Stimulated activated CD4-positive, alpha-beta T cell treated with anti-CD3 and anti-CD28 coated beads, Interleukin-4, amount 100 ng/mL, for 4 hours (primary cell): ENCODE data around the gene AADAC.
"Not testable (repeated sequence)": the region's sequence is repeated elsewhere in the genome, so short reads cannot be mapped to it uniquely, and the experiment has no call there.

ENCODE experiments used
- DNase-seq, 2 experiments: peaks; one replicate each; pipeline ENCODE4 v3.0.0-alpha.2; 2020

Gene AADAC, protein sequence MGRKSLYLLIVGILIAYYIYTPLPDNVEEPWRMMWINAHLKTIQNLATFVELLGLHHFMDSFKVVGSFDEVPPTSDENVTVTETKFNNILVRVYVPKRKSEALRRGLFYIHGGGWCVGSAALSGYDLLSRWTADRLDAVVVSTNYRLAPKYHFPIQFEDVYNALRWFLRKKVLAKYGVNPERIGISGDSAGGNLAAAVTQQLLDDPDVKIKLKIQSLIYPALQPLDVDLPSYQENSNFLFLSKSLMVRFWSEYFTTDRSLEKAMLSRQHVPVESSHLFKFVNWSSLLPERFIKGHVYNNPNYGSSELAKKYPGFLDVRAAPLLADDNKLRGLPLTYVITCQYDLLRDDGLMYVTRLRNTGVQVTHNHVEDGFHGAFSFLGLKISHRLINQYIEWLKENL

DNA sequence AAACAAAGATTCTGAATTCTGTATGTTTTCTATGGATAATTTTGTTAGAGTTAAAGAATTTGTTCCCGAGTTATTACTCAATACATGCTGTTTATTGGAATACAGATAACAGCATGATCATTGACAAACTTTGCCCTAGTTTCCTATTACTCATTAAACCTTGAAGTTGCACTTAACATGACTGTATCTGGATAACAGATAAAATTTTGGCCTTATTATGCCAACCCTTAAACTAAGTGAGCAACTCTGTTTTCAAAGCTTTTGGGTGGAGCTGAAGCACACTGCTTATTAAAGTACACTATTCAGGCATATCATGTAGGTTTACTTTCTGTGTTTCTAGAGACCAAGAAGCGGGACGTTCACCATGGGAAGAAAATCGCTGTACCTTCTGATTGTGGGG is at the start of gene AADAC:
Gene AADAC (plus strand): TSS at position 318 of the 400 bp plus-strand sequence. CDS start 47 bp downstream, at position 365.
- DNase-seq = no peak

DNA sequence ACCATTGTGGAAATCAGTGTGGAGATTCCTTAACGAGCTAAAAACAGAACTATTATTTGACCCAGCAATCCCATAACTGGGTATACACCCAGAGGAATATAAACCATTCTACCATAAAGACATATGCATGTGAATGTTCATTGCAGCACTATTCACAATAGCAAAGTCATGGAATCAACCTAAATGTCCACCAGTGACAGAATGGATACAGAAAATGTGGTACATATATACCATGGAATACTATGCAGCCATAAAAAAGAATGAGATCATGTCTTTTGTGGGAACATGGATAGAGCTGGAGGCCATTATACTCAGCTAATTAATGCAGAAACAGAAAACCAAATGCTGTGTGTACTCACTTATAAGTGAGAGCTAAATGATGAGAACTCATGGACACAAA is 49.2 kb upstream of the AADAC start:
- DNase-seq = not testable (repeated sequence)

DNA sequence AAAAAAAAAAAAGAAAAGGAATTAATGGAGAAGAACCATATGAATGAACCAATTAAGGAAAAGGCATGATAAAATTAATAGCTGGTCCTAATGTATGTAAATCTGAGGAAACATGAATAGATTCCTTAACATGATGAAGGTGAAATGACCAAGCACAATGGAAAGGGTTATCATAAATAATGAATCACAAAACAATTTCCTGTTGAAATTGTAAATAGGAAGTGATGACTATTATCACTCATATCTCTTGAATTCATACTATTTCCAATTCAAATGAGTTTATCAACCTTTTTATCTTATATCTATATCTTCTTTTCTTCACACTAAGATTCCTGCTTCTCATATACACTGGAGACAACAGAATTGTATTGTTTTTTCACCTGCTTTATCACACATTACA is 48.2 kb upstream of the AADAC start:
- no peak for DNase-seq

DNA sequence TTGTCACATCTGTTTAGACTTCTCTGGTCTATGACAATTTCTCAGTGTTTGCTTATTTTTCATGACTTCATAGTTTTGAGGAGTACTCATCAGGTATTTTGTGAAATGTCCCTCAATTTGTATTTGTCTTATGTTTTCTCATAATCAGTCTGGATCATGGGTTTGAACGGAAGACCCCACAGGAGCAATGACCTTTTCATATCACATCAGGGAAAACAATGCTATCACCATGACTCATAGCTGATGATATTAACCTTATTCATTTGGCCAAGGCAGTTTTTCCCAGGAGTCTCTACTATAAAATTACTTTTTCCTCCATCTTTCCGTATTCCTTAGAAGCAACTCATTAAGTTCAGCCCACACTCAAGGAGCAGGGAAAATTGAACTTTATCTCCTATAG is 47.5 kb upstream of the AADAC start:
- no peak for DNase-seq

DNA sequence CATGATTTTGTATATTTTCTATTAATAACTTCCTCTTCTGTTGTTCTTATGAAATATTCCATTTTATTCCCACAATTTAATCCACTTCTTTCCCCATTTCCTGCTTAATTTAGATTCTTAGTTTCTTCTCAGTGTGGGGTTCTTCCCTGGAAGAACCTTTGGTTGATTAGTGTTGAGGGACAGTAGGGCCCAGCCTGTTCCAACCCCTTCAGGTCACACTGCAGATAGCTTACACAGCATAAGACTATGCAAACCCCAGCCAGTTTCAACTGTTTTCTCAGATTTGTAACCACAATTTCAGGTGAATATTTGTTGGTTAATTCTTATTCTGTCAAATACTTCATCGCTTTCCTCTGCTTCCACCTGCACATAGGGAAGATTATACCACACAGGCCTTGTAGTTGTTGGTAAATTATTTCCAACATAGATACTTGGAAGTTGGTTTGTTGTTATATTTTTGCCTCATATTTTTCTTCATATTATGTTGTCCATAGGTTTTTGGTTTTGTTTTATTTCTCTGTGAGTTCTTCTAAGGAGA is 45.5 kb upstream of the AADAC start:
- DNase-seq = no peak

DNA sequence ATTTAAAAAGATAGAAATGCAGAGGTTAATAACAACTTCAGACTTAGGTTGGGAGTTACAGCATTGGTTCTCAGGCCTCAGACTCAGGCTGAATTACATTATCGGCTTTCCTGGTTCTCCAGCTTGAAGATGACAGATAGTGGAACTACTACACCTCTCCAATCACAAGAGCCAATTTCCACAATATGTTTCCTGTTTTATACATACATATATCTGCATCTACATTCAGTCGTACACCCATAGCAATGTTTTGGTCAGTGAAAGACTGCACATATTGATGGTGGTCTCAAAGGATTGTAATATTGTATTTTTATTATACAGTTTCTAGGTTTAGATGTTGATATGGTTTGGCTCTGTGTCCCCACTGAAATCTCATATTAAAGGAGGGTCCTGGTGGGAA is 44.7 kb upstream of the AADAC start:
- no peak for DNase-seq

DNA sequence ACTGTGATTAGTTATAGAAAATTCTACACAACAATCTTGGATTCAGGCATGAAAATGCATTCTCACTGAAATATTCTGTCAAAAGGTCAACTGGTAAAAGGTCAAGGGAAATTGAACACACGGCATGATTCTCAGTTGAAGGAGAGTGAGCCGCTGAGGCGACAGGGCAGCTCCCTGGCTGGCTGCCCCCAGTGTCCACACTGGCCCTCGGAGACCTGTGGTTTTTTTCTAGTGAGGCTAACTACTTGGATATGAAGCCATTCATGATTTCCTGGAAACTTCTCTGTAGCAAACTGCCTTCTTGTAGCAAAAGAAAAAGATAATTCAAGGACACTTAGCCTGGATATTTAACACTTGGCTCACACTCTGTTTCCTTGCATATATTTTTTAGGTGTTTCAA is 43.0 kb upstream of the AADAC start:
- DNase-seq = no peak

DNA sequence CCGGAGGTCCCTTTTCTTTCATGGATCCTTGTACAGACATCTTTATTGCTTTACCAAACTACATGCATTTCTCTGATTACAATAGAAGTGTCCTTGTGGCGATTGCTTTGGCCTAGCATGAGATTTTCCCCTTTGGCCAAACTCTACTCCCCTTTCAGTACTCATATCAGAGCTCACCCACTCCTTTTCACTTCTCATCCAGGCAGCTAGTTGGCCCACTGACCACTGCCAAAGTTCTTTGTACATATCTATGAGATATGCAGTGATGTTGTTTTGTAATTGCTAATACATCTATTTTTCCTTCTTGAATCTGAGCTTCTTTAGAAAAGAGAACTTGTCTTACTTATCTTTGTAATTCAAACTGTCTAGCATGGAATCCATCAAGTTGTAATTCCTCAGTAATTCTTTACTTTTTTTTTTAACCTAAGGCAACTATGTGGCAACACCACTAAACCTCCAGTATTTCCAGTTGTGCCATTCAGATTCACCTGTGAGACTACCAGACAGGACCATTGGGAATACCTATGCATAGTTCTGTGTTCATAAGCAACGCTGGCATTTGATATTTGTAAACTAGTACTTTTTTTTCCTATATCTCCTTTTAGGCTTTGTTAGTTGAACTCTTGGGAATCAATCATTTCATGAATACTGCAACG is 41.0 kb upstream of the AADAC start:
- DNase-seq = no peak

DNA sequence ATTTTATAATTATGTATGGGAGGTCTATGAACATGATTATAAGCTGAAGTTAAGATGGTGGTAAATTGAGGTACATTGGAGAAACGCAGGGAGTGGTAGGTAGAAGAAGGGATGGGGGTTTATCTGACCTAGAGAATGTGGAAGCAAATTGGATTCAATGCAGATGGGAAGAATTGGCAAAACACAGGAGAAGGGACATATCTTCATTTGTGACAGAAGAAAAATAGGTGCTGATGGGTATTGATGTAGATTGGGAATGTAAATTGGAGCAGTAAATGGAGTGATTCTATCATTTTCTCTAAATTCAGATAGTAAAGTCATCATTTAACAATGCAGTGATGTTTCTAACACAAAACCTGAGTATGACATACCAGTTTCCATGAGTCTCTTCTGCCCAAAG is 39.7 kb upstream of the AADAC start:
- DNase-seq = no peak

DNA sequence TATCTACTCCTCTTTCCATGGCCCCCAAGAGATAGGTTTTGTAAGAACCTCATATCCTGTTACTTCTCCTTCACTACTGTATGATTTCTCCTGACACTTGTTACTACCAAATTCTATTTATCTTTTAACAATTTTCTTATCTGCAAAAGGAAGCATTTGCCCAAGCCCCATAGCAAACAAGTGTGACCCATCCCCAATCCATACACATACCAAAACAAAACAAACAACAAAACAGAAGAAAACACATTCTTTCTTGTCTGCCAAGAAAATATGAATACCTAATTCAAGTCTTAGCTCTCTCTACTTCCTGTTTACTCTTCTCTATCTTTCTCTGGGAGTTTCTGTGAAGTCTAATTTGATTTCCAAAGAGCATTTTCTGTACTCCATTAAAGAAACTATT is 39.0 kb upstream of the AADAC start:
- DNase-seq = no peak

DNA sequence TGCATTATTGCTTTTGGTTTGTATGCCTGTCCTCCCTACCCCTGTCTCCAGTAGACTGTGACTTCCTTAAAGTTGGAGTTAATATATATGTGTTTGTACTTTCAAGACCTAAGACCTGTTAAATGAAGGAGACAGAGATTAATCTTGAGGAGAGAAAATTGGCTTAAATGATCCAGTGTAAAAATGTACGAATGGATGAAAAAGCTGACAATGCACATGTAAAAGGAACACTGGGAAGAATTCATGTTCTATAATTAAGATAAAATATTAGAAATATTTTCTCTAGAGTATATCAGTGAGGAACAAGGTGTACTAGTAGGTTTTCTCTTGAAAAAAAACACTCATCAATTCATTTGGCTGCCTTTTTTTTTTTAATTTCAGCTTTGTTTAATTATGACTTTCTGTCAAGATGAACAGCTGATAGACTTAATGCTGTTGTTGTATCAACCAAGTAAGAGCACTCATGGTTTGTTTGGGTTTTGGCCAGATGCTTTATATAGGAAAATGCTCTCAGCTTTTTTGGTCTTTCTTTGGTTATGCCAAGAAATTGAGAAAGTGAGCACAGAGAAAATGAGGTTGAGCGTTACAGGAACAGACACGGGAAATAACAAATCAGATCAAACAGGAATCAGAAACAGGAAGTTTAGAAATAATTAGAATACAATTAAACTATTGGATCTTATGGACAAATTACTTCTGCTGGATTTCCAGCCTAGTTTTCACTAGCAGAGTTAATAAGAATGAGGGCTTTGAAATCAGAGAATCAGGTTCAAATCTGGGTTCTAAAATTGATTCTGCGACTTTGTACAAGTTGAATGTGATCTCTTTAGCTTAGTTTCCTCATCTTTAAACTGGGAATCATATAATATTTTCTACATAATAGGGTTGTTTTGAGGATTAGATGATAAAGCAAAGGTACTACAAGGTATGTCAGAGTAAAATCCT is 38.3 kb upstream of the AADAC start:
- DNase-seq = no peak

DNA sequence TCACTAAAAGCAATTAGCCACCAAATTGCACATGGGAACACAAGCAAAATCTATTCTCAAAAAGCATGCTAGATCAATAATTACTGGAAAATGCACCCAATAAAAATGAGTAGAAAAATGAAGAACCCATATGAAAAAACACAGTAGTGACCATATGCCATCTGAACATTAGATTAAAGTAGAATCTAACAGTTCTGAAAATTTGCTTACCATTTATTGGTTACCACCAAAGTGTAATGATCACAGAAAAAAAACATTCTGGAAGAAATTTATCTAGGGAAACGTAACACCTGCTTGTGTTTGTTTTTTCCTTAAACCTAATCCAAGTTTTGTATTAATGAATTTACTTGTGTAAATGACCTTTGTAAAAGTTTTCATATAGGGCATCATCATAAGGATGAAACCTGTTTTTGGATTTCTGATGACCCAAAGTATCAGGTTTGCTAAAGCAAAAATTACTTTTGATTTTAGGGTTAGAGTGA is 37.6 kb upstream of the AADAC start:
- DNase-seq = no peak

DNA sequence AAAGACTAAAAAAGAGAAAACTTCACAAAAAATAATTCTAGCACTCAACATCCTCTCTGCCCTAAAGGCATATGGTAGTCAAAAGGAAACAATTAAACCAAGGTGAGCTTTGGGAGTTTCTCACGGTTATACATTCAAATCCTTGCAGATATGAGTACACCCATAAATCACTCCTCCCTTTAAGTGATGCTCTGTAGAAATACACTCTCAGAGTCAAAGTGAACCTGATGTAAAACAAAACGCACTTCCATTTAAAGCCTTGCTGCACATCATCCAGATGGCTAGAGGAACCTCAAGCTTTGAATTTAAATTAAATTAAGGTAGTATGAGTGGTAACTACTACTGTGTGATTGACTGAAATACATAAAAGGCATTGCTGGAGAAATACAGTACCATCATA is 36.0 kb upstream of the AADAC start:
- DNase-seq = no peak

DNA sequence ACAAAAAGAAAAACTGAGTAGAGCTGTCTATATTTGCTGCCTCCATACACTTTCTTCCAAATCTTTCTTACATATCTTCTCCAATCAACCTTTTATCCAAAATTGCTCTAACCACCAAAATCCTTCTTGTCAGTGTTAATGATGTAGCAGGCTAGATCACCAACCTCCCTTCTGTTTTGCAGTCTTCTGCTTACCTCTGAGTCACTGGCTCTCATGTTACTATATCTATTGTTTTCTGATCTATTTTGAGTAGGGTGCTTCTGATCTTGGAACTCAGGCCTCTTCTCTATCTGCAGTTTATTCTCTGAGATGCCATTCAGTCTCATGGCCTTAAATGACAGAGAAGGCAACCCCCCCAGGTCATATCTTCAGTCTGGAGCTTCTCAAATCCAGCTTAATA is 26.3 kb upstream of the AADAC start:
- no peak for DNase-seq

DNA sequence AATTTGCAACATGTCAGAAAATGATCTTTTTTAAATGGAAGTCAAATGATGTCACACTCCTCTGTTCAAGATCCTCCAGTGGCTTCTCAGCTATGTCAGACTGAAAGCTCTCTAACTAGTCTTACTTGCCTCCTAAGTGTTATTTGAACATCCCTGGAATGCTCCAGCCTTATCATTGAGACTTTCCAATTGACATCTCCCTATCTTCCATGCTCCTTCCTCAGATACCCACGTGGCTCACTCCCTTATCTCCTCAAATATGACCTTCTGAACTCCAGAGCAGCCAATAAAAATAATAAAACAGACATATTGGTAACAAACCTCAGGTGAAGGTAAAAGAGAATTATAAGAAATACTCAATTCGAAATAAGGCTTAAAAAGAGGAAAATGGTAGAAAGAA is 25.5 kb upstream of the AADAC start:
- no peak for DNase-seq

DNA sequence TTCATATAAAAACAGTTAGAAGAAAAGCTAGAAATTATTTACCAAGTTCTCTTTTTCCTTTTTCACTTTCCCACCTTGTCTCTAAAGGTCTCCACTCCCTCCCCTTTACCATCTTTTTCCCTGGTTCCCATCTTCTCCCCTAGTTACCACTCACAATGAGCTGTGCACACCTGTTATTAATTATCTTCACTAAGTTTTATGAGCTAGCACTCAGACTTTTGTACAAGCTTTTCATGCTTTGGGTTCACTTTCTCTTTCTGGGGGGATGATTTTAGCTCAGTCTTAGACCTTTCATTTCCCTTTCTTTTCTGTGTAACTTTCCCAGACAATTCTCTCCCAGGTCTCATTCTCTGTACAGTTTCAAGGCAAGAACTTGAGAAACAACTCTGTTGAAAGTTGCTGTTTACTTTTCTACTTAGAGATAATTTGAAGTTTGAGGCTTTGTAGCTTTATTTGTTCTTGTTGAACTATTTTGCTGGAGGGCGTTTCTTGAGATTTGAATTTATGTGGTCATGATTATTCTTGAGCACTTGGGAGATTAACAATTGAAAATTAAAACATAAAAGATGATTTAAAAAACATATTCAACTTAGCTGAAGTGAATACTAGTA is 24.0 kb upstream of the AADAC start:
- DNase-seq = no peak

DNA sequence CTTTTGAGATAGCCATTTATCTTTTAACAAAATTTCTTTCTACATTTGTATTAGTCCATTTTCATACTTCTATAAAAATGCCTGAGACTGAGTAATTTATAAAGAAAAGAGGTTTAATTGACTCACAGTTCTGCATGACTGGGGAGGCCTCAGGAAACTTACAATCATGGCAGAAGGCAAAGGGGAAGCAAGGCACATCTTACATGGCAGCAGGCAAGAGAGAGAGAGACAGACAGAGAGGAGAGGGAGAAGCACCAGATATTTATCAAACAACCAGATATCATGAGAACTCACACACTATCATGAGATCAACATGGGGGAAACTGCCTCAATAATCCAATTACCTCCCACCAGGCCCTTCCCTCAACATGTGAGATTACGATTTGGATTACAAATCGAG is 23.2 kb upstream of the AADAC start:
- not testable (repeated sequence) for DNase-seq

DNA sequence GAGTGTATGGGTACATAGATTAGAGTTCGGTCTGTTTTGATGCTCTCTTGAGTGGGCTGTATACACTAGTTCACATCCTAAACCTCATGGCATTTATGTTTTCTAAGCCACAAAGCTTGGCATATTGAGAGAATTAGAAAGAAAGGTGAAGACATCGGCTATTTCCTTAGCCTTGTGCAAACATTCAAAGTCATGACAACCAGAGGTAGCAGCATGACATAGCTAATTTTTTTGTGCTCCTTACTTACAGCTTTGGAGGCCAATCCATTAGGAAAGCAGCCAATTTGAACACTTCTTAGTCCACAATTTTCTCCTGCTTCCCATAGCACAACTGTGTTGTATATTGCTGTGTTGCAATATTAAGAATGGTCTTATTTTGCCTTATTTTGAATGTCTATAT is 21.5 kb upstream of the AADAC start:
- no peak for DNase-seq

DNA sequence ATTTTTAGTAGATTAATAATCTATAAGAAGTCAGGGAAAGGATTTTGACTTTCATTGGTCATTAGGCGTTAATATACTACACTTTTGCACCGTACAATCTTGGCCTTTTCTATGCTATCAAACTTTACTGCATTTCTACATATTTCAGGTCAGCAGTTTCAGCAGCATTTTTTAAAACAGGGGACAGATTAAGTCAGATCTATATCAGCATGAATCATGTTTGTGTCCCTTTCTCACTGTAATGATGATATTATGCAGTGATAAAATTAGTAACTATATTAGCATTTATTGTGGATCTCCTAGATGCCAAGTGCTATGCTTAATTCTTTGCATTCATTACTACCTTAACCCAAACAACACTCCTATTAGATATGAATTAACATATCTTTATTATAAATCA is 20.3 kb upstream of the AADAC start:
- no peak for DNase-seq

DNA sequence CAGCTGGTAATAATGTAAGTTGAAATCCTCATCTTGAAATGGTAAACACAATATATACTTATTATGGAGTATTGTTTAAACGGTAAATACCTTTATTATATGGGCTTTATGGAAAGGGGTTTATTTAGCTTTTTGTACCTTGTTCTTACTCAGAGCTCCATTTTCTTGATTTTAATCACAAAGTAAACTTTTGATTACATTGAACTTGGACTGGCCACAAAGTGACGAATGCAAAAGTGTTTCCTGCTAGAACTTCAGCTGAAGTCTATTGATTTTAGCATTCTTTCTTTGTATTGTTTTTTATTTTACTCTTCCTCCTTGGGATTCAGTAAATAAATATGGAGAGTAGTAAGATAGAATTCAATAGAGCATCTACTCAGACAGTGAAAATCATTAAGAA is 19.8 kb upstream of the AADAC start:
- DNase-seq = no peak

DNA sequence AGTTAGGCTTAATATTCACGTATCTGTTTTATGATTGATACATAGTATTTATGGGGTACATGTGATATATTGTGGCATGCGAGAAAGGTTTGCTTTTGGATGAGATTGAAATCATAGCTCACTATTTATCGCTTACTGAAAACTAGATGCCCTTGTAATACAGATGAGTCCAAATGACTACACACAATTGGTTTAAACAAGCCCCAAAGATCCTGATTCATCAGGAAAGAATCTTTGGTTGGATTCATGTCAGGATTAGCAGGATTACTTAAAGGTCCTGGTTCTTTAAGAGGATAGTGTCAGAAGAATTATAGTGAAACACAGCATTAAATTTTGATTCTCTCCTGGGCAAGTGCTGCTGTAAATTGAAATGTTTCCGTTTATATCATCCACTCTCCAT is 18.6 kb upstream of the AADAC start:
- no peak for DNase-seq

DNA sequence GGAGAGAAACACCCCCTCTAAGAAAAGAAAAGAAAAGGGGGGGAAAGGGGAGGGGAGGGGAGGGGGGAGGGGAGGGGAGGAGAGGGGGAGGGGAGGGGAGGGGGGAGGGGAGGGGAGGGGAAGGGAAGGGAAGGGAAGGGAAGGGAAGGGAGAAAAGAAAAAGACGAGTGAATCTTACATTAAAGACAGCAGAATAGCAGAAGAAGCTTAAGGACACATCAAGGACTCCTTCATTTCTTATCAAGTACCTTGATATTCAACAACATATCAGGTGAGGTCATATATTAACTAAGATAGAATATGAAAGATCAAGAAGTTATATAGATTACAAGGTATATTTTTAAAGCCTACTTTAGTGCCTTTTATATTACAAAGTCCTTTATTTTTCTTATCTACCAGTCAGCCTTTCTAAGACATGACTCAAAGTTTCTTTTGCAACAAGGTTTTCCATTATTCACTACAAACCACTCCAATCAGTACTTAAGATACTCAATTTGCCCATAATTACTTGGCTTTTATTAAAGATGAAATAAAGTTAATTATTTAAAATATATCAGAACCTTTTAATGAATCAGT is 17.7 kb upstream of the AADAC start:
- no peak for DNase-seq
